Keratinocyte (primary cell): Measurements from ENCODE around the gene VSNL1. TPM values are rescaled to one million over a fixed set of nuclear protein-coding genes. Genes with fewer than 3 reads are reported as not detected.

Experiments used
- DNase-seq: peaks from one replicate; pipeline ENCODE4 v3.0.0-alpha.2; 2011; ENCODE audit warnings: low read depth, missing footprints, low spot score
- FAIRE-seq: peaks from 2 replicates; lab custom pipeline; 2011; peaks lifted over from hg19 to GRCh38; lab: Jason Lieb, UNC
- H2AFZ ChIP-seq: 2 replicates; pipeline ENCODE4 v1.6.0; 2012; ENCODE audit warnings: low read length, control low read depth, inconsistent platforms; ENCODE audit not compliant: control insufficient read depth
- H3K27ac ChIP-seq: 2 replicates; pipeline ENCODE4 v1.5.1; 2011; ENCODE audit warnings: low read length; ENCODE audit not compliant: control insufficient read depth, insufficient read depth
- H3K27me3 ChIP-seq: 3 replicates; pipeline ENCODE4 v1.6.0; 2011; ENCODE audit warnings: low read length; ENCODE audit not compliant: control insufficient read depth, insufficient read depth; ENCODE audit errors: extremely low read depth
- H3K36me3 ChIP-seq, 2 experiments: 2 replicates in 1 of 2; 3 replicates in 1 of 2; pipeline ENCODE4 v1.5.1; 2011; ENCODE audit warnings: low read length in 2 of 2, mild to moderate bottlenecking in 1 of 2; ENCODE audit not compliant: control insufficient read depth in 2 of 2, insufficient read depth in 2 of 2; ENCODE audit errors: extremely low read depth in 1 of 2
- H3K4me1 ChIP-seq: 3 replicates; pipeline ENCODE4 v1.5.1; 2011; ENCODE audit warnings: low read length; ENCODE audit not compliant: control insufficient read depth, insufficient read depth; ENCODE audit errors: extremely low read depth
- H3K4me2 ChIP-seq: 3 replicates; pipeline ENCODE4 v1.6.0; 2011; ENCODE audit warnings: low read depth, low read length; ENCODE audit not compliant: control insufficient read depth, insufficient read depth; ENCODE audit errors: extremely low read depth
- H3K4me3 ChIP-seq, 3 experiments: fragments of 200-600 bp in 1 of 3; sonication (generic) in 1 of 3; 2 replicates in 2 of 3; 3 replicates in 1 of 3; pipeline ENCODE4 v1.5.1; 2011 to 2016; ENCODE audit warnings: low read length in 3 of 3, mild to moderate bottlenecking in 3 of 3, control low read depth in 2 of 3, inconsistent platforms in 1 of 3, low read depth in 1 of 3, mixed read lengths in 1 of 3, mixed run types in 1 of 3, moderate library complexity in 1 of 3; ENCODE audit not compliant: control insufficient read depth in 2 of 3, insufficient read depth in 2 of 3; ENCODE audit errors: extremely low read depth in 1 of 3
- H3K79me2 ChIP-seq: 2 replicates; pipeline ENCODE4 v1.6.0; 2012; ENCODE audit warnings: low read length; ENCODE audit not compliant: control insufficient read depth, insufficient read depth
- H3K9ac ChIP-seq: 3 replicates; pipeline ENCODE4 v1.6.0; 2011; ENCODE audit warnings: low read length; ENCODE audit not compliant: control insufficient read depth, insufficient read depth; ENCODE audit errors: extremely low read depth
- H3K9me1 ChIP-seq: 3 replicates; pipeline ENCODE4 v1.6.0; 2011; ENCODE audit warnings: low read length; ENCODE audit not compliant: control insufficient read depth, insufficient read depth; ENCODE audit errors: extremely low read depth
- H3K9me3 ChIP-seq: 2 replicates; pipeline ENCODE4 v1.5.1; 2012; ENCODE audit warnings: low read depth, low read length; ENCODE audit not compliant: control insufficient read depth
- H4K20me1 ChIP-seq: 3 replicates; pipeline ENCODE4 v1.6.0; 2011; ENCODE audit warnings: low read length; ENCODE audit not compliant: control insufficient read depth, insufficient read depth; ENCODE audit errors: extremely low read depth
- EZH2 ChIP-seq: IDR thresholded peaks from one replicate; pipeline ENCODE4 v1.6.1; 2012; ENCODE audit warnings: inconsistent platforms, mild to moderate bottlenecking, low read length, moderate library complexity
- dilution Hi-C: fragments of 300-500 bp; cut with MboI; formaldehyde crosslinking; loops from one replicate; pipeline ENCODE4 v1.7.0; 2020; ENCODE audit warnings: low sequenced_read_pairs; ENCODE audit not compliant: extremely low pct_ligation_motif_present
- polyA plus RNA-seq, 5 experiments: library from polyadenylated mRNA; depleted of rRNA in 3 of 5; stranded (reverse) in 3 of 5; stranded (forward) in 1 of 5; unstranded in 1 of 5; fragments of >200 nt; gene quantifications; 1 replicate in 1 of 5; 2 replicates in 3 of 5; 3 replicates in 1 of 5; pipeline versions ENCODE4 v1.2.1 to v1.2.3, GENCODE V29; 2011 to 2012; ENCODE audit warnings: missing spikeins in 2 of 5, low read depth in 1 of 5, low replicate concordance in 1 of 5
- TF ChIP-seq, protein P1 (sequence below), 3 experiments: IDR thresholded peaks in 1 of 3; conservative IDR thresholded peaks in 1 of 3; optimal IDR thresholded peaks in 1 of 3; 2 replicates in 2 of 3; 3 replicates in 1 of 3; pipeline versions ENCODE3 to v1.5.1; 2011; ENCODE audit warnings: low read length in 3 of 3, mild to moderate bottlenecking in 3 of 3, moderate library complexity in 2 of 3, control low read depth in 1 of 3, inconsistent platforms in 1 of 3; ENCODE audit not compliant: insufficient read depth in 2 of 3; ENCODE audit errors: extremely low read depth in 1 of 3

Gene VSNL1
- polyA plus RNA-seq, 1 donor (not counting 4 experiments of a cell fraction or from before 2014, with no cell fraction given): 32.1 TPM

DNA sequence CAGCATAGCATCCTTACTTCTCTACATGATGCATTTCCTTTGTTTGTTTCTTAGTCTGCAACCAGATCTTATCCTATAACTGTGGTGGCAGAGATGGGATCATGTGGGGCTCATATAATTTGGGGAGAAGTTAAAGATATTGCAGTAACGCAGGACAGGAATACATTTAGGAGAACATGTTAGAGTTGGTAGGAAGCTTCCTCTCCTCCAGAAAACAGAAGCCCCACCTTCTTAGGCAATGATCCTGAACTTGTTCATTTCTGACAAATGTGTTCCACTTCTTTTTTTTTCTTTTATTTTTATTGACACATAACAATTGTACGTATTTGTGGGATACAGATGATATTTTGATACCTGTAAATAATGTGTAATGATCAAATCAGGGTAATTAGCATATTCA lies 99.9 kb downstream of the VSNL1 start:
- Histone ChIP-seq H3K4me2 (no peak overlapping the region), H3K9ac (no peak overlapping the region)
- TF ChIP-seq EZH2: no peak
- TF ChIP-seq, protein P1, sequence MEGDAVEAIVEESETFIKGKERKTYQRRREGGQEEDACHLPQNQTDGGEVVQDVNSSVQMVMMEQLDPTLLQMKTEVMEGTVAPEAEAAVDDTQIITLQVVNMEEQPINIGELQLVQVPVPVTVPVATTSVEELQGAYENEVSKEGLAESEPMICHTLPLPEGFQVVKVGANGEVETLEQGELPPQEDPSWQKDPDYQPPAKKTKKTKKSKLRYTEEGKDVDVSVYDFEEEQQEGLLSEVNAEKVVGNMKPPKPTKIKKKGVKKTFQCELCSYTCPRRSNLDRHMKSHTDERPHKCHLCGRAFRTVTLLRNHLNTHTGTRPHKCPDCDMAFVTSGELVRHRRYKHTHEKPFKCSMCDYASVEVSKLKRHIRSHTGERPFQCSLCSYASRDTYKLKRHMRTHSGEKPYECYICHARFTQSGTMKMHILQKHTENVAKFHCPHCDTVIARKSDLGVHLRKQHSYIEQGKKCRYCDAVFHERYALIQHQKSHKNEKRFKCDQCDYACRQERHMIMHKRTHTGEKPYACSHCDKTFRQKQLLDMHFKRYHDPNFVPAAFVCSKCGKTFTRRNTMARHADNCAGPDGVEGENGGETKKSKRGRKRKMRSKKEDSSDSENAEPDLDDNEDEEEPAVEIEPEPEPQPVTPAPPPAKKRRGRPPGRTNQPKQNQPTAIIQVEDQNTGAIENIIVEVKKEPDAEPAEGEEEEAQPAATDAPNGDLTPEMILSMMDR (optimal IDR thresholded peaks at IDR 0.05 in 1 of 3, IDR thresholded peaks at IDR 0.05 in 1 of 3, conservative IDR thresholded peaks at IDR 0.05 in 1 of 3; ENCODE audit: extremely low read depth in 1 of 3, insufficient read depth in 2 of 3, low read length in 3 of 3): no peak

DNA sequence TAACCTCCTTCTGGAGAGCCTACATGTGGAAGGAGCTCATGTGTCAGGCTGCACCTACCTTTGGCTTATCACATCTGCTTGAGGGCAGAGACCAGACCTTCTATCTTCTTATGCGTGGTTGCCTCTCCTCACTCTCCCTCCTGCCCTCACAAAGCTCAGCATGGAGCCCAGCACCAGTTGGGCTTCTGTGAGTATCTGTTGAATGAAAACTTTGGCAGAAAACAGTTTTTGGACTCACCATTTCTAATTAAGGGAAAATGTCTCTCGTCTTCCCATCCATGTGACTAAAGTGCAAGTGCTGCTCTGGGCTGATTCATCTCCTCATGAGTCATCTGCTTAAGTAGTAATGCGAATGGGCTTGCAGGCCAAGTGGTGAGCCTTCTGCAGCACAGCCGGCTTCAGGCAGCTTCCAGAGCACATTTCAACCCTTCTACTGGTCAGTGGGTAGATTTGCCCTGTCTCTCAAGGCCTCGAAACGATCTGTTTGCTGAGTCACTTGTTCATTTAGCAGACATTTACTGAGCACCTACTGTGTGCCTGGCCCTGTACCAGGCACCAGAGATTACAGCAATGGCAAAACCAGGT lies 102.6 kb downstream of the VSNL1 start:
- peak overlapping the region in 1 of 3 experiments; percentile 43 for H3K4me3 ChIP-seq
- dilution Hi-C loops: no loop called here
- peak overlapping the region; percentile 85 for H3K27ac ChIP-seq
- DNase-seq (peak; percentile 69), FAIRE-seq (peak; percentile 95)
- H3K9me1 ChIP-seq: no peaks in the 10 kb centered on the region
- H2AFZ ChIP-seq: peak overlapping the region; percentile 98
- TF ChIP-seq, protein P1 (optimal IDR thresholded peaks at IDR 0.05 in 1 of 3, IDR thresholded peaks at IDR 0.05 in 1 of 3, conservative IDR thresholded peaks at IDR 0.05 in 1 of 3; ENCODE audit: extremely low read depth in 1 of 3, insufficient read depth in 2 of 3, low read length in 3 of 3): no peak
- TF ChIP-seq EZH2: no peak
- peaks cover 28% of the 10 kb centered on the region for H3K4me1 ChIP-seq
- no peaks in the 10 kb centered on the region for H3K27me3 ChIP-seq
- no peaks in the 10 kb centered on the region for H4K20me1 ChIP-seq
- H3K9ac ChIP-seq: peak overlapping the region; percentile 49
- H3K4me2 ChIP-seq: peak overlapping the region; percentile 69
- no peaks in the 10 kb centered on the region for H3K9me3 ChIP-seq
- H3K36me3 ChIP-seq: no peaks in the 10 kb centered on the region
- no peaks in the 10 kb centered on the region for H3K79me2 ChIP-seq

More for the DNA sequence above, 99.9 kb downstream of the VSNL1 start:
- Histone ChIP-seq H3K36me3 (no peaks in the 10 kb centered on the region), H2AFZ (no peak overlapping the region), H3K79me2 (no peaks in the 10 kb centered on the region), H3K9me3 (no peaks in the 10 kb centered on the region), H3K27me3 (no peaks in the 10 kb centered on the region), H4K20me1 (no peaks in the 10 kb centered on the region), H3K9me1 (no peaks in the 10 kb centered on the region), H3K27ac (no peak overlapping the region), H3K4me1 (peaks cover 19% of the 10 kb centered on the region), H3K4me3 (no peak overlapping the region)
- no peak for DNase-seq
- no peak for FAIRE-seq
- dilution Hi-C loops: no loop called here
